ENCODE results near the gene CCDC85C.

CCDC85C gene

DNA sequence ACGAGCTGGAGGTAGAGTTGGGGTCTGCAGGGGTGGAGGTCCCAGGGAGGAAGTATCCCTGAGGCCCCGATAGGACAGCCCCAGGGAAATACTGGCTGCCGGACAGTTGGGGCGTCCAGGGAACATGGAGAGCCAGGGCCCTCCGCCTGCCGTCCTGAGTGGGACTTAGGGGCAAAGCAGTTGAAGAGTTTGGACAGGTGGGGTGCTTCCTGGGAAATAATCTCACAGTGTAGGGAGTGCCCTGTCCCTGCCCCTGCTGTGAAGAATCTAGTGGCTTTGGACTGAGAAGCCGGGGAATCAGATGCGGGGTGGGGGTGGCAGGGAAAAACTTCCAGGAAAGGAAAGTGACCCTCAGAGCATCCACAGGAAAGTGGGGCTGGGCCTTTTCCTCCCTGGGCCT is 31.1 kb upstream of the CCDC85C start:
- H3K4me1 Mint-ChIP-seq, result no peaks in the 10 kb centered on the region
- H3K36me3 Mint-ChIP-seq, result no peaks in the 10 kb centered on the region
- no peaks in the 10 kb centered on the region for H3K9me3 Mint-ChIP-seq
- H3K4me3 Mint-ChIP-seq, result no peak overlapping the region
- H3K27ac Mint-ChIP-seq, result no peak overlapping the region
- H3K27me3 Mint-ChIP-seq, result peaks cover 2% of the 10 kb centered on the region

GRCh38 chr14:99634443-99634842 is 30.4 kb upstream of the CCDC85C start:
- Mint-ChIP-seq H3K4me3 (no peak overlapping the region), H3K9me3 (no peaks in the 10 kb centered on the region), H3K27ac (no peak overlapping the region), H3K4me1 (no peaks in the 10 kb centered on the region), H3K27me3 (peaks cover 2% of the 10 kb centered on the region), H3K36me3 (no peaks in the 10 kb centered on the region)

GRCh38 chr14:99633918-99634317 is 29.9 kb upstream of the CCDC85C start:
- no peaks in the 10 kb centered on the region for H3K9me3 Mint-ChIP-seq
- no peak overlapping the region for H3K4me3 Mint-ChIP-seq
- H3K27me3 Mint-ChIP-seq, result peaks cover 2% of the 10 kb centered on the region
- peaks cover 2% of the 10 kb centered on the region for H3K4me1 Mint-ChIP-seq
- H3K36me3 Mint-ChIP-seq, result no peaks in the 10 kb centered on the region
- no peak overlapping the region for H3K27ac Mint-ChIP-seq

DNA sequence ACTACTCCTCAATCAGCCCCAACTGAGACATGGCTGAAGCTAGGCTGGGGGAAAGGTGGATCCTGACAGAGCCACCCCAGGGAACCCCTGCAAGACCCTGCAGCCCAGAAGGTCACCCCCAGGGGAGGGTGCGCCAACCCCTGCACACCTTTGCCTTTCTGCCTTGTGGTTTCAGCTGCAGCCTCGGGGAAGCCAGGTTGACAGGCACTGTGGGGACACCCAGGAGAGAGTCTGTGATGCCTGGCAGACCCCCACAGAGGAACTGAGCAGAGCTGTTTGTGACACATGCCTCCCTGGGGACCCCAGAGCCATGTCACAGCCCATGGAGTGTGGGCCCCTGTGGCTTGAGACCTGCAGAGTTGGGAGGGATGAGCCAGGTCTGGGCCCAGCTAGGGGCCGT is 29.1 kb upstream of the CCDC85C start:
- Mint-ChIP-seq H3K27me3 (peaks cover 2% of the 10 kb centered on the region), H3K4me3 (no peak overlapping the region), H3K36me3 (no peaks in the 10 kb centered on the region), H3K4me1 (peaks cover 3% of the 10 kb centered on the region), H3K27ac (no peak overlapping the region), H3K9me3 (no peaks in the 10 kb centered on the region)

- Mint-ChIP-seq H3K4me1 (peaks cover 3% of the 10 kb centered on the region), H3K36me3 (no peaks in the 10 kb centered on the region), H3K27ac (no peak overlapping the region), H3K27me3 (peaks cover 2% of the 10 kb centered on the region), H3K9me3 (no peaks in the 10 kb centered on the region), H3K4me3 (no peak overlapping the region)
Observed at GRCh38 chr14:99632410-99633035, 28.5 kb upstream of the CCDC85C start.

- Mint-ChIP-seq H3K27ac (no peak overlapping the region), H3K27me3 (peaks cover 2% of the 10 kb centered on the region), H3K36me3 (no peaks in the 10 kb centered on the region), H3K4me3 (no peak overlapping the region), H3K4me1 (peaks cover 3% of the 10 kb centered on the region), H3K9me3 (no peaks in the 10 kb centered on the region)
Observed at GRCh38 chr14:99630202-99630601, 26.2 kb upstream of the CCDC85C start.

DNA sequence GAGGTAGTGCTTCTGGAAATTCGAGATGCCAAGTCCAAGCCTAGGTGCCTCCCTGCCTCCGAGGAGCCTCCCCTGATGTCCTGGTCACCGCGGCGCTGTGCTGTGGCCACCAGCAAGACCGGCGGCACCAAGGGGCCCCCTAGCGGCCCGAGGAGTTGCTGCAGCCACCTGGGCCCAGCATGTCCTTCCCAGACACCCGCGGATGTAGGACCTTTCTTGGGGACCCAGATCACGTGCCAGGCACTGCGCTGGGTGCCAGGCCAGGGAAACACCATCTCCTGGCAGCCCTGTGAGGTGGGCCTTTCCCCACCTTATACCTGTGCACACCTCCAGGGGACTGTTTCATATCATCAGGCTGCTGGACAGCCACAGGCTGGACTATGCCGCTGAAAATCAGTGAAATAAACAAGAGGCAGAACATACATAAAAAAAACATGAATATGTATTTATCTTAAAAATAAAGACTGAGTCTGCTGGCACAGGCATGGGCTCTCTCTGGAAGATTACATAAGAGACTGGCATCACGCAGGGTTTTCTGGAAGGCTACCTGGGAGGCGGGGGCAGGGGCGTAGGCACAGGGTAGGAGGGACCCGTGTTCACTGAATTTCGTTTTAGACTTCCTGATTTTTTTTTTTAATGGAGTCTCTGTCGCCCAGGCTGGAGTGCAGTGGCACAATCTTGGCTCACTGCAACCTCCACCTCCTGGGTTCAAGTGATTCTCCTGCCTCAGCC is 25.0 kb upstream of the CCDC85C start:
- H3K27ac Mint-ChIP-seq, result no peak overlapping the region
- H3K27me3 Mint-ChIP-seq, result no peaks in the 10 kb centered on the region
- no peaks in the 10 kb centered on the region for H3K9me3 Mint-ChIP-seq
- H3K4me1 Mint-ChIP-seq, result peaks cover 3% of the 10 kb centered on the region
- H3K4me3 Mint-ChIP-seq, result no peak overlapping the region
- H3K36me3 Mint-ChIP-seq, result no peaks in the 10 kb centered on the region

DNA sequence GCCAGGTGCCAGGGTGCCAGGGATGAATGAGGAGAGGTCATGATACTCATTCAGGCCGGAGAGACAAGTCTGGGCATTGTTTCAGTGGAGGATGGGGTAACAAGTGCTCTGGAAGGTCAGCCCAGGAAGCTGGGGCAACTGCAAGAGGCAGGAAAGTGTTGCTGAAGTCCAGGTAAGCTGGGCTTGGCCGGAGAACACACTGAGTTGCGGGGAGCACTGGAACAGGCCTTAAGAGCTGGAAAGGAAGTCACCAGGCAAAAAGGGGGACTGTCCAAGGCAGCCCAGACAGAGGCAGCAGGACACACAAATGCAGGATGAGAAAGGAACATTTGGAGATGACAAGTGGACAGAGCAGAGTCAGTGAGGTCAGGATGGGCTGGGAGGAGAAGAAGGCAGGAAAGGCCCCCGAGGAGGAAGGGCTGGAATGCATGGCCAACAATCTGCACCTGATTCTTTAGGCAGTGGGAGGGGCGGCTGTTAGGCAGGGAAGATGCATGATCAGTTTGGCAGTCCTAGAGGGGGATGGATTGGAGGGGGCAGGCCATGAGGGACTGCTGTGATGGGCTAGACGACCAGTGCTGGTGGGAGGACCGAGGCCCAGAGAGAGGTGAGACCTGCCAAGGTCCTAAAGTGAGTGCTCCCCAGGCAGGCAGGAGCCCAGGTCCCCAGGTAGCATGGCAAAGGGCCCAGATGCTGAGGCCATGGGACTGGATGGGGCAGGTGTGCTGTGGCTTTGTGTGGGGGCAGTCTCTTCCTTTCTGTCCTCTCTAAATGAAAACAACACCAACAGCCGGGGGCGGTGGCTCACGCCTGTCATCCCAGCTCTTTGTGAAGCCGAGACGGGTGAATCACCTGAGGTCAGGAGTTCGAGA is 23.7 kb upstream of the CCDC85C start:
- H3K4me3 Mint-ChIP-seq, result no peak overlapping the region
- H3K27me3 Mint-ChIP-seq, result peaks cover 6% of the 10 kb centered on the region
- H3K27ac Mint-ChIP-seq, result no peak overlapping the region
- no peaks in the 10 kb centered on the region for H3K36me3 Mint-ChIP-seq
- H3K4me1 Mint-ChIP-seq, result peaks cover 3% of the 10 kb centered on the region
- H3K9me3 Mint-ChIP-seq, result no peaks in the 10 kb centered on the region

DNA sequence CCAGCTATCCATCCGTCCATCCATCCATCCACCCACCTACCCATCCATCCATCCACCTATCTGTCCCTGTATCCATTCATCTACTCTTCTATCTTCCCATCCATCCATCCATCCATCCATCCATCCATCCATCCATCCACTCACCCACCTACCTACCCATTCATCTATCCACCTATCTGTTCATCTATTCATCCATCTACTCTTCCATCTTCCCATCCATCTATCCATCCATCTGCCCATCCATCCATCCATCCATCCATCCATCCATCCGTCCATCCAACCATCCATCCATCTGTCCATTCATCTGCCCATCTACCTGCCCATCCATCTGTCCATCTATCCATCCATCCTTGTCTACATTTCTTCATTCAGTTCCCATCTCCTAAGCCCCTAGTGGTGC is 23.1 kb upstream of the CCDC85C start:
- Mint-ChIP-seq H3K36me3 (no peaks in the 10 kb centered on the region), H3K4me3 (no peak overlapping the region), H3K27me3 (peaks cover 10% of the 10 kb centered on the region), H3K4me1 (peaks cover 3% of the 10 kb centered on the region), H3K27ac (no peak overlapping the region), H3K9me3 (no peaks in the 10 kb centered on the region)

GRCh38 chr14:99626041-99626648 is 22.1 kb upstream of the CCDC85C start:
- H3K4me3 Mint-ChIP-seq, result no peak overlapping the region

GRCh38 chr14:99625476-99625875 is 21.5 kb upstream of the CCDC85C start:
- peaks cover 11% of the 10 kb centered on the region for H3K27me3 Mint-ChIP-seq

More at GRCh38 chr14:99626041-99626648, 22.1 kb upstream of the CCDC85C start:
- peaks cover 11% of the 10 kb centered on the region for H3K27me3 Mint-ChIP-seq
- peaks cover 3% of the 10 kb centered on the region for H3K4me1 Mint-ChIP-seq
- H3K9me3 Mint-ChIP-seq, result no peaks in the 10 kb centered on the region
- no peak overlapping the region for H3K27ac Mint-ChIP-seq
- no peaks in the 10 kb centered on the region for H3K36me3 Mint-ChIP-seq

GRCh38 chr14:99624971-99625370 is 21.0 kb upstream of the CCDC85C start:
- H3K4me3 Mint-ChIP-seq, result no peak overlapping the region
- no peaks in the 10 kb centered on the region for H3K9me3 Mint-ChIP-seq
- peaks cover 3% of the 10 kb centered on the region for H3K4me1 Mint-ChIP-seq
- no peak overlapping the region for H3K27ac Mint-ChIP-seq
- no peaks in the 10 kb centered on the region for H3K36me3 Mint-ChIP-seq
- peaks cover 12% of the 10 kb centered on the region for H3K27me3 Mint-ChIP-seq

More at GRCh38 chr14:99625476-99625875, 21.5 kb upstream of the CCDC85C start:
- Mint-ChIP-seq H3K36me3 (no peaks in the 10 kb centered on the region), H3K4me1 (peaks cover 3% of the 10 kb centered on the region), H3K4me3 (no peak overlapping the region), H3K27ac (no peak overlapping the region), H3K9me3 (no peaks in the 10 kb centered on the region)

DNA sequence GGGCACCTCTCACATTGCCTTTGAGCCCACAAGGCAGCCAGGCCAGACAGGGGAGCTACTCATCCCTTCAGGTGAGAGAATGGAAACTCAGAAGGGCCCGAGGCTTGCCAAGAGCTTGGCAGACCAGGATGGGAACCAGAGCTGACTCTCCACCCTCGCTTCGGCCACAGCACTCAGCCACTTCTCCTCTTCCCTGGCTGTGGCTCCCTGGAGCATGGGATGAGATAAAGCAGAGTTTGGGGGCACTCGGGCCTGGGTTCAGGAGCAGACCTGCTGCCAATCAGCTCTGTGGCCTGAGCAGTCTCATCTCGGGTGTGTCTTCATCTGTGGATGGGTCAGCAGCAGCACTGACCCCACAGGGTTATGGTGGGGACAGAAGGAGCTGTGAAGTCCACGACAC is 20.0 kb upstream of the CCDC85C start:
- H3K4me3 Mint-ChIP-seq, result no peak overlapping the region
- peaks cover 2% of the 10 kb centered on the region for H3K4me1 Mint-ChIP-seq
- H3K27ac Mint-ChIP-seq, result no peak overlapping the region
- H3K9me3 Mint-ChIP-seq, result no peaks in the 10 kb centered on the region
- H3K27me3 Mint-ChIP-seq, result peaks cover 14% of the 10 kb centered on the region
- H3K36me3 Mint-ChIP-seq, result no peaks in the 10 kb centered on the region

DNA sequence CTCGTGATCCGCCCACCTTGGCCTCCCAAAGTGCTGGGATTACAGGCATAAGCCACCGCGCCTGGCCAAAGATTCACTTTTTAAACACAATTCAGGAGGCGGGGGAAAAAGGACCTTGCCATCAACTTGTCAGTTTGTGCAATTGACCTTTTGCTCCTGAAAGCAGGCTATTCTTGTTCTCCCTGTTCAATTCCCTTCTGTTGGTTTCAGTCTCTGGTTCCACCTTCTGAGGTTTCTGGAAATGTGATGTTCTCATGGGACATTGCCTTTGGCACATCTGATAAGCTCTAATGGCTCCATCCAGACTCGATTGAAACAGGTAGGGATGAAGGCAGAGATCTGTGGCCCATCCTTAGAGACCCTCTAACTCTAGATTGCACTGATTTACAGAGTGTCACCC is 17.9 kb upstream of the CCDC85C start:
- no peaks in the 10 kb centered on the region for H3K9me3 Mint-ChIP-seq
- H3K4me3 Mint-ChIP-seq, result no peak overlapping the region
- H3K27ac Mint-ChIP-seq, result no peak overlapping the region
- H3K27me3 Mint-ChIP-seq, result peaks cover 14% of the 10 kb centered on the region
- H3K4me1 Mint-ChIP-seq, result no peaks in the 10 kb centered on the region
- H3K36me3 Mint-ChIP-seq, result no peaks in the 10 kb centered on the region
